ENCODE data around the gene MEX3A. TPM values are rescaled to one million over a fixed set of nuclear protein-coding genes. Genes with fewer than 3 reads are reported as not detected.

MEX3A gene
- total RNA-seq, 2 experiments from 2014 or later, result 5.3 TPM

DNA sequence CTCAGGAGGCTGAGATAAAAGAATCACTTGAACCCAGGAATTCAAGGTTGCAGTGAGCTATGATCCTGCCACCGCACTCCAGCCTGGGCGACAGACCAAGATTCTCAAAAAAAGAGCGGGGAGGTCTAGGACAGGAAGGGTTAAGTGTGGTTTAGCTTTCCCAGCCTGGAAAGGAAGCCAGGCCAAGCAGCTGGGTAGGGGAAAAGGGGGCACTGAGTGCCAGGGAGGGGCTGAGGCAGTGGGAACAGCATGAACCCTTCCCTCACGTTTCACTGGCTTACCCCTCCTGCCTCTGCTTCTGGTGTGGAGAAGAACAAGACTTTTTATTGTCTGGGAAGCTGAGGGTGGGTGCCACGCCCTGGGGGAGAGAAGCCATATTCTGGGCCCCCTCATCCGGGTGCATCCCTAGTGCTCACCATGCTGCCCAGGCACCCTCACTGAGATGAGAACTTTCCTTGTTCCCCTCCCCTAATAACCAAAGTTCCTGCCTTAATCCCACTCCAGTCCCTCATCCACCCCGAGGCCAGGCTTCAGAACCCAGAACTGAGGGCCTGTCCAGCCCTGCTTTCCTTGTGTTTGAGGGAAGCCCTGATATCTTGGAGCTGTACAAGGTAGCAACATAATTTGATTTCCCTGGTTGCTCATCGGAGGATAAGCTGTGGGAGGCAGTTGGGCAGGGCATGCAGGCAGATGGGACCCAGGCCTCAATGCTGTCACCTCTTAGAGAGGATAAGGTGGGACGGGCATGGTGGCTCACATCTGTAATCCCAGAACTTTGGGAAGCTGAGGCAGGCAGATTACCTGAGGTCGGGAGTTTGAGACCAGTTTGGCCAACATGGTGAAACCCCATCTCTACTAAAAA lies 30.2 kb upstream of the MEX3A start:
- Histone ChIP-seq H4K20me1 (ENCODE audit: insufficient read depth, low read length) (no peaks in the 10 kb centered on the region), H3K4me2 (ENCODE audit: low read length) (no peak overlapping the region), H3K79me2 (ENCODE audit: insufficient read depth, low read depth, low read length) (no peaks in the 10 kb centered on the region), H2AFZ (ENCODE audit: low read length) (no peak overlapping the region), H3K36me3 (ENCODE audit: insufficient read depth, low read length) (no peaks in the 10 kb centered on the region), H3K27ac (ENCODE audit: low read depth, low read length, poor library complexity, severe bottlenecking) (no peak overlapping the region), H3K9me2 (ENCODE audit: insufficient read depth, low read length) (no peaks in the 10 kb centered on the region), H3K4me3 (ENCODE audit: low read depth, low read length, poor library complexity, severe bottlenecking) (no peak overlapping the region), H3K4me1 (ENCODE audit: insufficient read depth, low read length, poor library complexity, severe bottlenecking) (no peaks in the 10 kb centered on the region), H3K9me3 (ENCODE audit: low read length) (no peaks in the 10 kb centered on the region)
- intact Hi-C loops (cut with micrococcal nuclease; ENCODE audit: unreplicated experiment), result no loop called here
- ChIA-PET POLR2A (no interaction called here), CTCF (ENCODE audit: unreplicated experiment) (no interaction called here)
- DNase-seq (ENCODE audit: low spot score), result no peak
- no TSS peak for BruUV-seq (replicated peaks)
- TF ChIP-seq, protein P1, sequence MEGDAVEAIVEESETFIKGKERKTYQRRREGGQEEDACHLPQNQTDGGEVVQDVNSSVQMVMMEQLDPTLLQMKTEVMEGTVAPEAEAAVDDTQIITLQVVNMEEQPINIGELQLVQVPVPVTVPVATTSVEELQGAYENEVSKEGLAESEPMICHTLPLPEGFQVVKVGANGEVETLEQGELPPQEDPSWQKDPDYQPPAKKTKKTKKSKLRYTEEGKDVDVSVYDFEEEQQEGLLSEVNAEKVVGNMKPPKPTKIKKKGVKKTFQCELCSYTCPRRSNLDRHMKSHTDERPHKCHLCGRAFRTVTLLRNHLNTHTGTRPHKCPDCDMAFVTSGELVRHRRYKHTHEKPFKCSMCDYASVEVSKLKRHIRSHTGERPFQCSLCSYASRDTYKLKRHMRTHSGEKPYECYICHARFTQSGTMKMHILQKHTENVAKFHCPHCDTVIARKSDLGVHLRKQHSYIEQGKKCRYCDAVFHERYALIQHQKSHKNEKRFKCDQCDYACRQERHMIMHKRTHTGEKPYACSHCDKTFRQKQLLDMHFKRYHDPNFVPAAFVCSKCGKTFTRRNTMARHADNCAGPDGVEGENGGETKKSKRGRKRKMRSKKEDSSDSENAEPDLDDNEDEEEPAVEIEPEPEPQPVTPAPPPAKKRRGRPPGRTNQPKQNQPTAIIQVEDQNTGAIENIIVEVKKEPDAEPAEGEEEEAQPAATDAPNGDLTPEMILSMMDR (conservative IDR thresholded peaks at IDR 0.05; ENCODE audit: low read length), result no peak
- no peak for TF ChIP-seq EZH2phosphoT487 (IDR thresholded peaks at IDR 0.05; ENCODE audit: borderline replicate concordance, low read depth, low read length)

DNA sequence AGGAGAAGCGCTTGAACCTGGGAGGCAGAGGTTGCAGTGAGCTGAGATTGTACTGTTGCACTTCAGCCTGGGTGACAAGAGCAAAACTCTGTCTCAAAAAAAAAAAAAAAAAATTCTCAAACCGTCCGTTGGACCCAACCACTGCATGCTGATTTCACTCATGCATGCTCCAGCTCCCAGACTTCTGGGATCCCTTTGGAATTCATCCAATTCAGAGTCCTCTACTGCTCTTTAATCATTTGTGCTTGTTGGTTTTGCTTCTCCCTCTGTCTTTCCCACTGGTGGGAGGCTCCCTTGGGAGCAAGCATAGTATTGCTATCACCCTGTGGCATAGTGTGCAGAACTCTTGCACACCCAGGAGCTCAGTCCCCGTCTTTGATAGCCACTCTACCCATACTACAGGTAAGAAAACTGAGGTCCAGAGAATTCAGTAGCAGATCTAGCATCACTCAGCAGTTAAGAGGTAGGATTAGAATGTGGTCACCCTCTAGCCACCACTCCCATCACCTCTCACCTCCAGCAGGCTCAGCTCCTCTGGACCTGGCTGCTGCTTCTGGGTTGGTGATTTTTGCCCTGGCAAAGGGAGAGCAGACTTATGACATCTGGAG lies 29.2 kb upstream of the MEX3A start:
- no peak for DNase-seq (ENCODE audit: low spot score)
- Histone ChIP-seq H3K4me1 (ENCODE audit: insufficient read depth, low read length, poor library complexity, severe bottlenecking) (peaks cover 5% of the 10 kb centered on the region), H3K9me2 (ENCODE audit: insufficient read depth, low read length) (no peaks in the 10 kb centered on the region), H3K4me2 (ENCODE audit: low read length) (no peak overlapping the region), H3K79me2 (ENCODE audit: insufficient read depth, low read depth, low read length) (no peaks in the 10 kb centered on the region), H3K4me3 (ENCODE audit: low read depth, low read length, poor library complexity, severe bottlenecking) (no peak overlapping the region), H2AFZ (ENCODE audit: low read length) (no peak overlapping the region), H3K36me3 (ENCODE audit: insufficient read depth, low read length) (no peaks in the 10 kb centered on the region), H3K27ac (ENCODE audit: low read depth, low read length, poor library complexity, severe bottlenecking) (no peak overlapping the region), H4K20me1 (ENCODE audit: insufficient read depth, low read length) (no peaks in the 10 kb centered on the region), H3K9me3 (ENCODE audit: low read length) (no peaks in the 10 kb centered on the region)
- intact Hi-C loops (cut with micrococcal nuclease; ENCODE audit: unreplicated experiment), result no loop called here
- POLR2A ChIA-PET, result no interaction called here
- CTCF ChIA-PET (ENCODE audit: unreplicated experiment), result no interaction called here
- no TSS peak for BruUV-seq (replicated peaks)
- TF ChIP-seq, protein P1 (conservative IDR thresholded peaks at IDR 0.05; ENCODE audit: low read length), result no peak
- no peak for TF ChIP-seq EZH2phosphoT487 (IDR thresholded peaks at IDR 0.05; ENCODE audit: borderline replicate concordance, low read depth, low read length)

DNA sequence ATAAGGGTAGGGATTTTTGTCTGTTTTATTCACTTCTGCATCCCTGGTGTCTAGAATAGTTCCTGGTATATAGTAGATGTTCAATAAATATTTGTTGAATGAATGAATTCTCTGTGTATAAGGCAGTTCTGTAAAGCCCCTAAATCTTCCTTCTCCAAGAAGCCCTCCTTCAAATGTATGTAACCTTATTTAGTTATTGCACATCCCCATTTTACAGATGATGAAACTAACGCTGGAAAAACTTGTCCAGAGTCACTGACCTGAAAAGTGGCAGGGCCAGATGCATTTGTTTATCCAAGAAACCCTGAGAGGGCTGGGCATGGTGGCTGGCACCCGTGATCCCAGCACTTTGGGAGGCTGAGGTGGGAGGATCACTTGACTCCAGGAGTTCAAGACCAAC lies 28.0 kb upstream of the MEX3A start:
- no TSS peak for BruUV-seq (replicated peaks)

More for the DNA sequence above, 28.0 kb upstream of the MEX3A start:
- no peak overlapping the region for H3K27ac ChIP-seq (ENCODE audit: low read depth, low read length, poor library complexity, severe bottlenecking)
- H3K4me1 ChIP-seq (ENCODE audit: insufficient read depth, low read length, poor library complexity, severe bottlenecking), result peaks cover 11% of the 10 kb centered on the region
- ChIA-PET POLR2A (no interaction called here), CTCF (ENCODE audit: unreplicated experiment) (no interaction called here)
- no peaks in the 10 kb centered on the region for H3K9me2 ChIP-seq (ENCODE audit: insufficient read depth, low read length)
- no peaks in the 10 kb centered on the region for H4K20me1 ChIP-seq (ENCODE audit: insufficient read depth, low read length)
- TF ChIP-seq EZH2phosphoT487 (IDR thresholded peaks at IDR 0.05; ENCODE audit: borderline replicate concordance, low read depth, low read length), result no peak
- TF ChIP-seq, protein P1 (conservative IDR thresholded peaks at IDR 0.05; ENCODE audit: low read length), result no peak
- no peak overlapping the region for H3K4me2 ChIP-seq (ENCODE audit: low read length)
- intact Hi-C loops (cut with micrococcal nuclease; ENCODE audit: unreplicated experiment), result no loop called here
- no peak for DNase-seq (ENCODE audit: low spot score)
- H3K9me3 ChIP-seq (ENCODE audit: low read length), result no peaks in the 10 kb centered on the region
- no peaks in the 10 kb centered on the region for H3K36me3 ChIP-seq (ENCODE audit: insufficient read depth, low read length)
- H3K79me2 ChIP-seq (ENCODE audit: insufficient read depth, low read depth, low read length), result no peaks in the 10 kb centered on the region
- no peak overlapping the region for H3K4me3 ChIP-seq (ENCODE audit: low read depth, low read length, poor library complexity, severe bottlenecking)
- no peak overlapping the region for H2AFZ ChIP-seq (ENCODE audit: low read length)

All from OCI-LY7 (cell line).